HG02981 (cell line): Measurements from ENCODE around the gene MMP19.
"Not testable (repeated sequence)": the region's sequence is repeated elsewhere in the genome, so short reads cannot be mapped to it uniquely, and the experiment has no call there.

Source experiments
- ATAC-seq: cut with Tn5 transposase; IDR thresholded peaks from one replicate; pipeline ENCODE4 v1.9.1; 2021; ENCODE audit warnings: mild to moderate bottlenecking, moderate library complexity; ENCODE audit not compliant: unreplicated experiment

Gene MMP19

DNA sequence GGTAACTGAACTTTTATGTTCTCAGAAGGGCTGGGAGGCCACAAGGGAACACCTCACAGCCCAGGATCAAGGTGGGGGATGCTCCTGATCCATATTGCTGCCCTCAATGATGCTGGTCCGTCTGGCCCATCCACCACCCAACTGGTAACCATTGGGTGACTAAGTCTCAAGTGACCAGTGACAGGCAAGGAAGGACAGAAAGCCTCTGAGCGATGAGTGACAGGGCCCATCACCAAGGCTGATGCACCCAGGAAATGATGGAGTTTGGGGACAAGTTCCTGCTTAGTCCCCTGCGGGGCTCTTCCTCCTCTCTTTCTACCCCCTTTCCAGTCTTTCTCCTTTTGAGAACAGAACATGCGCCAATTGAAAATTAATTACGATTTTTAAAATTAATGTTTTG, 2.6 kb upstream of the MMP19 start:
- ATAC-seq = no peak

GRCh38 chr12:55844961-55845360, 2.2 kb upstream of the MMP19 start:
- no peak for ATAC-seq

- ATAC-seq = no peak
Observed at GRCh38 chr12:55843431-55843830, 695 bp upstream of the MMP19 start.

DNA sequence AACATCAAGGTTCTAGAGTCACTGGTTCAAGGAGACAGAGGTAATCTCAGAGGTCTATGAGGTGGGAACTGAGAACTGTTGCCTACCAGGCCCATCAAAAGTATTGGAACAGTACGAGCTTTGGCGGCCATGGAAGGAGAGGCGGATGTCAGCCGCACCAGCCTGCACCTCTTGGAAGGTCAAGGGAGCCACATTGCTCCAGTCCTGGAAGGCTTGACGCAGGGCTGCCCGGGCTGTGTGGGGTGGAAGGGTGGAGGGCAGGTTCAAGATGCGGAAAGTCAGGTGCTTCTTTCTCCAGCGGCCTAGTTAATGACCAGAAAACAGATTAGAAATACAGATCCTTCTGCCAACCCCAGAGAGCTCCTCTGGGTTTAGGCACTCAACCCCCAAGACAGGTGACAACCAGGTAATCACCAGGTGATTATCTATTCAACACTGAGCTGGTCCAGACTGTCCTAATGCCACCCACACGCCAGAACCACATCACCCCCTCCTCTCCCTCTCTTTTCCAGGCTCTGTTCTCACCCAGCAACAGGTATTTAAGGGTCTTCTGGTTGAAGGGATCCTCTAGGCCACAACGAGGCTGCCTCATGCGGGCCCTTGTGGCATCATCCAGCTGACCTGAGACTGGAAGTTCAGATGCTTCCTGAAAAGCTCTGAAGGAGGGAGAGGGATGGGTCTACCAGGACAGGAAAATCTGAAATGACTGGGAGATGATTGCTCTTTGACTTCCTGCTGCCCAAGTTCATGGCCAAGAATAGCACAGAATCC, 2.0 kb downstream of the MMP19 start:
- ATAC-seq = no peak

- ATAC-seq = no peak
Observed at GRCh38 chr12:55839345-55840140, 3.2 kb downstream of the MMP19 start.

- ATAC-seq = no peak
Observed at GRCh38 chr12:55838361-55838760, 4.4 kb downstream of the MMP19 start.

- not testable (repeated sequence) for ATAC-seq
Observed at GRCh38 chr12:55834400-55834799, 8.3 kb downstream of the MMP19 start.

- no peak for ATAC-seq
Observed at GRCh38 chr12:55833056-55833455, 9.7 kb downstream of the MMP19 start.

GRCh38 chr12:55831447-55831815, 11.3 kb downstream of the MMP19 start:
- no peak for ATAC-seq

DNA sequence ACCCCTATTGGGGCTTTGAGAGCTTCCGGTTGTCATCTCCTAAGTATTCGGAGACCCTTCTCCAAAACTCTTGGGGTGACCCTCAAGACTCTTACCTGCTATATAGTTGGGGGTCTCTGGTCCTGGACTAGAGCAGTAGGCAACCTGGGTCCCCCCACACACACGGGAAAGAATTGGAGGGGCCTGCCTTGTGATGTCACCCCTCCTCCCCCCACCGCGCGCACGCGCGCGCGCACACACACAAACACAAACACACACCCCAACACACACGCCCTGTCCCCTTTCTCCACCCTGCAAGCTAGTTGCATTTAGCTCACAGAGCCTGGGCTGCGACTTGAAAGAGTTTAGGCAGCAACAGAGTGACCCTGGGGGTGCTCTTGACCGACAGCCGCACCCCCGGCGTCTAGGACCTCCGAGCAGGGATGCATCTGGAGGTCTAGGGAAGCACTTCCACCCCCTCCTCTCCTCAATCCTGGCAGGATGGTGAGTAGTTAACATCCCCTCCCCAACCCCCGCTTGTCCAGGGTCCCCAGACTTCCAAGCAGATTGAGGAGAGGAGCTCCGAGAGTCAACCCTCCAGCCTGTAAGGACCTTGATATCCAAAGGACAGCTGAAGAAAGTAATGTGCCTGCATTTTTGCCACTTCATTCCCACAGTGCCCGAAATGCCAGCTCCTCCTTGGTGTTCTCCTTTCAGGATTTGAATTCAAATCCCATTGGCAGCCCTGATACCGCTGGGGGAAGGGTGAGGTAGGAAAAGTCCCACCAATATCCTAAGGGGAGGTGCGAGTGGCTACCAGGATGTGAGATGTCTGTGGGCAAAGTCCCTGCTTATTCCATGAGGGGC, 11.9 kb downstream of the MMP19 start:
- no peak for ATAC-seq

GRCh38 chr12:55829967-55830600, 12.7 kb downstream of the MMP19 start:
- peak; percentile 23 for ATAC-seq

DNA sequence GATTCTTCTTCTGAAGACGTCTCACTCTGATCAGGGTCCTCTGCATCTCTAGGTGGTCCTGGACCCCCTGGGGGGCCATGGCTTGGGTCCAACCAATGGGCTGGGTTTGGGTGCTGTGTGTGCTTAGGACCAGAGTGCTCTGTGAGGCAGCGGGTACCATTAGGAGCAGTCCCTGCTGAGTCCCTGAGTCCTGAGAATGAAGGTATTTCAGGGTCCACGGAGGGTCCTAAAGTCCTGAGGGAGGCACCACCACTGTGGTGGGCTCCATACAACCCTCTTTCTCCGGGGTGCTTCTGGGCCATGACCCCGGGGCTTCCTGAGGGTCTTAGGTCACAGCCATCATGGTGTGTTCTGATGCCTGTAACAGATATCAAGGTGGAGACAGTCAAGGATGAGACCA, 14.4 kb downstream of the MMP19 start:
- ATAC-seq = no peak

DNA sequence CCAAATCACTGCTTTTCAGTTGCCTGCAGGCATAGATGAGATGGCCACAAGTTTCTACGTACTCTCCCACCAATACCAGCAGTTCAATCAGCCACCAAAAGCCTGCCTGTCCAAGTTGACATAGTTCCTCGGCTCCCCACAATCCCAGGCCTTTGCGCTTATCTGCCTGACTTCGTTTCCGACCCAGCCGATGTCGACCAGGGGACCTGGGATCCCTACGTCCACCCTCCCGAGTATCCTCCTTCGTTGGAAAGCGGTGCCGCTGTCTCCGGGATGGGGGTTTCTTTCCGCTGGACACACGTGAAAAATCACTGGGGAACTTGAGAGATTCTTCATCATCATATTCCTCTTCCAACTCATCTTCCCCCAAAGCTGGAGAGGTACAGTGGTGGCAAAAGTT, 14.9 kb downstream of the MMP19 start:
- no peak for ATAC-seq

- ATAC-seq = no peak
Observed at GRCh38 chr12:55824726-55825125, 18.0 kb downstream of the MMP19 start.

GRCh38 chr12:55823419-55823818, 19.3 kb downstream of the MMP19 start:
- no peak for ATAC-seq

DNA sequence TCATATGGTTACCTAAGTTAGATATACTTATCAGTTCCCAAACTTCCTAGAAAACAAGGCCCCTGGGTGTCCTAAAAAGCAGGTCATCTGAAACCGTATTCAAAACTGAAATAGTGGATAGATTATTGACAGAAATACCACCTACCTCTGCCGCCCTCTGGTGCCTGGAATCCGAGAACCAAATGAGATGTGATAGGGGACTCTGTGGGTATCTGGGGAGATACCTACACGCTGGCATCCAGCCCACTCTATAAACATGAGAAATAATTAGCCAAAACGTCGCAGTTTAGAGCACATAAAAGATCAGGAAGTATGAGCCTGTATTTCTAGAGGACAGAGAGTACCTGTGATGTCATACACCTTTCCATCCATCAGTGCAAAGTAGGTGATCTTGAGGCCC, 20.5 kb downstream of the MMP19 start:
- no peak for ATAC-seq

DNA sequence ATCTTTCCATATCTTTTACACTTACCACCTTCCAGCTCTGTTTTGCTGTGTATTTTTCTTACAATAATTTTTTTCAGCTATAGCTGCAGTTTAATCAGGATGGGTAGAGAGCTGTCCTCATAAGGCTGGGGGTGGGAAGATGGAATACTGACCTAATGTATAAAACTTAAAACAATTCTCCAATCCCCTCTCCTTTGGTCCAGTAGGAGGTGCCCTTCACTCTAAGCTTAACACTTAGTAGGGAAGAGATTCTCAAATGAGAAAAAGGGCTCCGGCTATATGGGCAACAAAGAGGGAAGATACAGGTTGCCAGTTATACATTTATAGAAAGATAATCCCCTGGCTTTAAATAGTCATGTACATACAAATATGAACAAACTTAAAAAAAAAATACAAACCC, 22.1 kb downstream of the MMP19 start:
- ATAC-seq = no peak

GRCh38 chr12:55818886-55819285, 23.9 kb downstream of the MMP19 start:
- ATAC-seq = no peak

GRCh38 chr12:55818140-55818728, 24.5 kb downstream of the MMP19 start:
- ATAC-seq = peak; percentile 23

DNA sequence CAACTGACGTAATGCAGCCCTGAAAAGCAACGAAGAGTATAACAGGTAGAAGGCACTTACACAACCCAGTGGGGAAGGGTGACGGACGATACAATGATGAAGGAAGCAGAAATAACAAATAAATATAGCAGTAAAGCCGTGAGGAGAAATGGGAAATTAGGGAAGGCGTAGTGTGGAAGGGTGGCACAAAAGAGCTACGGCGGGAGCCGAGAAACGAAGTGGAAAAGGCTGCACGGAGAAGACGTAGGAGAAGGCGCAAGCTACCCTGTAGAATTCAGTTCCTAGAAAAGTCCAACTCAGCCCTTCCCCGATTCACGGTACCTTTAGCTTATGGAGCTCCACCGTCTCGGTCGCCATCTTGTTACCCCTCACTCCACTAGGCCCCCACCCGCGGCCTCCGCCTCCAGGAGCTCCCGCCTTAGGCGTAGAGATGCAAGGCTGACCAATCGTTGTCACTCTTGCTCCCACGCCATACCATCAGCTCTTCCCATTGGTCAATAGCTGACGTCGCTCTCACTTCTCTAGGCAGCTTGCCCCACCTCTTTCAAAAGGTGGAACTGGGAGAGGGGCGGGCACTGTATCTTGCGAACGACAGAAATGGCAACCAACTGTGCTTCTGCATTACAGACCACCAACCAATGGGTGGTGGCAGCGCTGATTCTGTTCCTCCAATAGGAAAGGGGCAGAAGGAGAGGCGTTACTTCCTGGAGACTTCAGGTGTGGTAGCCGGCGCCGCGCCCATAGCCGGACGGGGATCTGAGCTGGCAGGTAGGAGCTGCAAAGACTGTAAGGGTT, 25.2 kb downstream of the MMP19 start, which contains the start of the genes ORMDL2 and SARNP:
Gene ORMDL2 (plus strand): TSS at position 697 of the 795 bp plus-strand sequence. CDS start 959 bp downstream, outside the sequence.
Gene SARNP (minus strand): TSS at position 380 of the 795 bp plus-strand sequence. CDS start 23 bp downstream, at position 357.
- peak; percentile 96 for ATAC-seq
